Measurements from ENCODE around the gene BRAT1.
"Not testable (repeated sequence)": the region's sequence is repeated elsewhere in the genome, so short reads cannot be mapped to it uniquely, and the experiment has no call there.

The BRAT1 gene

GRCh38 chr7:2540133-2540532, 15.2 kb downstream of the BRAT1 start:
- no peaks in the 10 kb centered on the region for H3K4me1 ChIP-seq (ENCODE audit: control insufficient read depth, low read length)
- no peak overlapping the region for H3K27ac ChIP-seq (ENCODE audit: low read depth, low read length)
- H3K36me3 ChIP-seq (ENCODE audit: control insufficient read depth, low read length), result peaks cover 71% of the 10 kb centered on the region
- no peak overlapping the region for H3K4me3 ChIP-seq (ENCODE audit: low read length)
- H3K79me2 ChIP-seq (ENCODE audit: control insufficient read depth, low read length), result no peaks in the 10 kb centered on the region
- no peaks in the 10 kb centered on the region for H3K9me3 ChIP-seq (ENCODE audit: control insufficient read depth, insufficient read depth, low read length)
- no peaks in the 10 kb centered on the region for H4K20me1 ChIP-seq (ENCODE audit: control insufficient read depth, insufficient read depth, low read depth, low read length)
- TF ChIP-seq EZH2phosphoT487 (IDR thresholded peaks at IDR 0.05; ENCODE audit: borderline replicate concordance, low read length) (no peak), CTCF (IDR thresholded peaks at IDR 0.05; ENCODE audit: low read depth, low read length, poor library complexity, severe bottlenecking) (no peak)
- no peaks in the 10 kb centered on the region for H3K27me3 ChIP-seq (ENCODE audit: control insufficient read depth, low read length)
- no peak overlapping the region for H3K4me2 ChIP-seq (ENCODE audit: low read length)
- H3K9me2 ChIP-seq (replicated peaks; ENCODE audit: control insufficient read depth, low read length), result no peaks in the 10 kb centered on the region
- no peaks in the 10 kb centered on the region for H3F3A ChIP-seq (ENCODE audit: control insufficient read depth, insufficient read depth)

GRCh38 chr7:2539031-2539911, 16.1 kb downstream of the BRAT1 start:
- TF ChIP-seq CTCF (IDR thresholded peaks at IDR 0.05; ENCODE audit: low read depth, low read length, poor library complexity, severe bottlenecking), result no peak
- TF ChIP-seq EZH2phosphoT487 (IDR thresholded peaks at IDR 0.05; ENCODE audit: borderline replicate concordance, low read length), result no peak
- H3K79me2 ChIP-seq (ENCODE audit: control insufficient read depth, low read length), result no peaks in the 10 kb centered on the region
- no peak overlapping the region for H3K4me2 ChIP-seq (ENCODE audit: low read length)
- H3K4me1 ChIP-seq (ENCODE audit: control insufficient read depth, low read length), result no peaks in the 10 kb centered on the region
- no peaks in the 10 kb centered on the region for H4K20me1 ChIP-seq (ENCODE audit: control insufficient read depth, insufficient read depth, low read depth, low read length)
- H3K36me3 ChIP-seq (ENCODE audit: control insufficient read depth, low read length), result peaks cover 65% of the 10 kb centered on the region
- no peak overlapping the region for H3K4me3 ChIP-seq (ENCODE audit: low read length)
- H3K27ac ChIP-seq (ENCODE audit: low read depth, low read length), result no peak overlapping the region
- no peaks in the 10 kb centered on the region for H3K27me3 ChIP-seq (ENCODE audit: control insufficient read depth, low read length)
- no peaks in the 10 kb centered on the region for H3K9me3 ChIP-seq (ENCODE audit: control insufficient read depth, insufficient read depth, low read length)
- H3K9me2 ChIP-seq (replicated peaks; ENCODE audit: control insufficient read depth, low read length), result no peaks in the 10 kb centered on the region
- H3F3A ChIP-seq (ENCODE audit: control insufficient read depth, insufficient read depth), result no peaks in the 10 kb centered on the region

DNA sequence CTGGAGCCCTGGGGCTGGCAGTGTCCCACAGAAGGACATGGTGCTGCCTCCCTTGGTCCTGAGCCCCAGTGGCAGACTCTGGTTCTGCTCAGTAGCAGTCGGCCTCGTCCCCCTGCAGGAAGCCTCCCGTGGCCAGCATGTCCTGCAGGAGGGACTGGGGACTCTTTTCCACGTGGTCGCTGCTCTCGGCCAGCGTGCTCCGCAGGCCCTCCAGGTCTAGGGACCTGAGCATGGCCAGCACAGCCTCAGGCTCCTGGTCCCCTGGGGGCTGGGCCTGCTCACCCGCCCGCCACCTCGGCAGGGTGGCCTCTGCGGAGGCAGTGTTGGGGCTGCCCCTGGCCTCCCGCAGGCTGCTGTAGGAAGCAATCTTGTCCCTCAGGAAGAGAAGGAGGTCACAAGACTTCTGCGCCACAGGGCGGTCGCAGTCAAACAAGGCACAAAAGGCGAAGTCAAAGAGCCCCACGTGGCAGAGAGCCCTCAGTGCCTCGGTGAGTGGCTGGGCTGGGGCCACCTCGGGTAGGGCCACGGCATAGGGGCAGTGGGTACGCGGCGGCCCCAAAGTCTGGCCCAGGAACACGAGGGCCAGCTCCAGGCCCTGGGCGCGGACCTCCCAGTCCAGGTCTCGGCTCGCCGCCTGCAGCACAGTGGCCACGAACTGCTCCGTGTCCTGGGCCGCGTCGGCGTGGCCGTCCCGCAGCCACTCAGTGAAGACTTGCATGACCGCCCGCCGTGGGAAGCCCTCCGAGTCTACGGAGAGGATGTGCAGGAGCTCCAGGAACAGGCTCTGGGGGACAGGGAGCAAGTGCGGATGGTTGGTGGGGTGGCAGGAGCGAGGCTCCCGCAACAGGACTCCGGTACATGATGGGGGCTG, 17.1 kb downstream of the BRAT1 start:
- H3K36me3 ChIP-seq (ENCODE audit: control insufficient read depth, low read length), result peaks cover 55% of the 10 kb centered on the region
- no peaks in the 10 kb centered on the region for H3K9me3 ChIP-seq (ENCODE audit: control insufficient read depth, insufficient read depth, low read length)
- no peaks in the 10 kb centered on the region for H4K20me1 ChIP-seq (ENCODE audit: control insufficient read depth, insufficient read depth, low read depth, low read length)
- no peaks in the 10 kb centered on the region for H3K9me2 ChIP-seq (replicated peaks; ENCODE audit: control insufficient read depth, low read length)
- H3K4me3 ChIP-seq (ENCODE audit: low read length), result no peak overlapping the region
- no peak overlapping the region for H3K27ac ChIP-seq (ENCODE audit: low read depth, low read length)
- H3K4me2 ChIP-seq (ENCODE audit: low read length), result no peak overlapping the region
- no peaks in the 10 kb centered on the region for H3F3A ChIP-seq (ENCODE audit: control insufficient read depth, insufficient read depth)
- TF ChIP-seq CTCF (IDR thresholded peaks at IDR 0.05; ENCODE audit: low read depth, low read length, poor library complexity, severe bottlenecking) (no peak), EZH2phosphoT487 (IDR thresholded peaks at IDR 0.05; ENCODE audit: borderline replicate concordance, low read length) (no peak)
- no peaks in the 10 kb centered on the region for H3K4me1 ChIP-seq (ENCODE audit: control insufficient read depth, low read length)
- no peaks in the 10 kb centered on the region for H3K79me2 ChIP-seq (ENCODE audit: control insufficient read depth, low read length)
- no peaks in the 10 kb centered on the region for H3K27me3 ChIP-seq (ENCODE audit: control insufficient read depth, low read length)

GRCh38 chr7:2535872-2536627, 19.3 kb downstream of the BRAT1 start:
- H3K9me2 ChIP-seq (replicated peaks; ENCODE audit: control insufficient read depth, low read length); H4K20me1 ChIP-seq (ENCODE audit: control insufficient read depth, insufficient read depth, low read depth, low read length); H3K9me3 ChIP-seq (ENCODE audit: control insufficient read depth, insufficient read depth, low read length); H3K79me2 ChIP-seq (ENCODE audit: control insufficient read depth, low read length); H3K4me2 ChIP-seq (ENCODE audit: low read length); H3K27ac ChIP-seq (ENCODE audit: low read depth, low read length); H3K4me3 ChIP-seq (ENCODE audit: low read length); H3K4me1 ChIP-seq (ENCODE audit: control insufficient read depth, low read length); H3K27me3 ChIP-seq (ENCODE audit: control insufficient read depth, low read length); H3F3A ChIP-seq (ENCODE audit: control insufficient read depth, insufficient read depth): not testable (repeated sequence)
- peaks cover 34% of the 10 kb centered on the region for H3K36me3 ChIP-seq (ENCODE audit: control insufficient read depth, low read length)

GRCh38 chr7:2534214-2534613, 21.1 kb downstream of the BRAT1 start:
- H3K9me2 ChIP-seq (replicated peaks; ENCODE audit: control insufficient read depth, low read length); H3K27ac ChIP-seq (ENCODE audit: low read depth, low read length); H3K4me2 ChIP-seq (ENCODE audit: low read length); H3F3A ChIP-seq (ENCODE audit: control insufficient read depth, insufficient read depth); H3K27me3 ChIP-seq (ENCODE audit: control insufficient read depth, low read length); H4K20me1 ChIP-seq (ENCODE audit: control insufficient read depth, insufficient read depth, low read depth, low read length); H3K79me2 ChIP-seq (ENCODE audit: control insufficient read depth, low read length); H3K9me3 ChIP-seq (ENCODE audit: control insufficient read depth, insufficient read depth, low read length); H3K4me3 ChIP-seq (ENCODE audit: low read length): not testable (repeated sequence)
- peaks cover 20% of the 10 kb centered on the region for H3K4me1 ChIP-seq (ENCODE audit: control insufficient read depth, low read length)
- peaks cover 16% of the 10 kb centered on the region for H3K36me3 ChIP-seq (ENCODE audit: control insufficient read depth, low read length)

Data from DOHH2 (cell line).